D721Med (cell line): ENCODE results near the gene PLPP4.

Source experiments
- DNase-seq: peaks from one replicate; pipeline ENCODE4 v3.0.0; 2011; ENCODE audit warnings: low spot score; ENCODE audit not compliant: insufficient read length
- FAIRE-seq: peaks from 2 replicates; lab custom pipeline; 2011; peaks lifted over from hg19 to GRCh38; lab: Jason Lieb, UNC
- TF ChIP-seq, protein P1 (sequence below): IDR thresholded peaks from 2 replicates; pipeline ENCODE4 v1.5.1; 2012; ENCODE audit warnings: mild to moderate bottlenecking, control low read depth; ENCODE audit not compliant: insufficient read depth; ENCODE audit errors: missing control alignments

Gene PLPP4

DNA sequence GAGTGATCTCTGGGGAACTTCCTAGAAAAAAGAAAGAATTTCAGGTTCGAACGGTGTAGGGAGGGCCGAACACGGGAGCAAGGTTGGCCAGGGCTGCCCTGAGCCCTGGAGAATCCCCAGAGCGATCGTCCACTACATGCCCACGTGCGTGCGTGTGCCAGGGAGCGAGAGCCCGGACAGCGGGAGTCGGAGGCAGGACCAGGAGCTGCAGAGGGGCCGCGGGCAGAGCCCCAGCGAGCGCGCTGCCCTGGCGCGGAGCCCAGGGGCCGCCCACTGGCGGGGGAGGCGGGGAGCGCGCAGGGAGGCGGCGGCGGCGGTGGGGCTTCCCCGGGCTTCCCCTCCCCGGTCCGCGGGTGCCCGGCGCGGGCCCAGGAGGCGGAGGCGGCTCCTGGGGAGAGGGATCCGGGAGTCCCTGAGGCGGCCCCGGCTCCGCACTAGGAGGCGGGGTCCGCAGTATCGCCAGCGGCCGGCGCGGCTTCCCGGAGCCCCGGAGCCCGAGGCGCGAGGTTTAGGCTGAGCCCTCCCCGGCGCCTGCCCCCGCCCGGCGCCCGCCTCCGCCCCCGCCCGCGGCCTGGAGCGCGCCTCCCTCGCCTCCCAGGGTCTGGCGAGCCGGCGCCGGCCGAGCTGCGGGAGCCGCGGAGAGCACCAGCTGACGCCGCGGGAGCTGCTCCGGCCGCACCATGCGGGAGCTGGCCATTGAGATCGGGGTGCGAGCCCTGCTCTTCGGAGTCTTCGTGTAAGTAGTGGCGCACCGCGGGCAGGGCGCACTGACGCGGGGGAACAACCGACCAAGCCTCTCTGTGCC, at the start of gene PLPP4:
Gene PLPP4, plus strand, starts transcription at position 602 of the 805 bp plus-strand sequence. Its CDS starts 79 bp downstream, at position 681.
- FAIRE-seq (no peak), DNase-seq (no peak)
- TF ChIP-seq, protein P1, sequence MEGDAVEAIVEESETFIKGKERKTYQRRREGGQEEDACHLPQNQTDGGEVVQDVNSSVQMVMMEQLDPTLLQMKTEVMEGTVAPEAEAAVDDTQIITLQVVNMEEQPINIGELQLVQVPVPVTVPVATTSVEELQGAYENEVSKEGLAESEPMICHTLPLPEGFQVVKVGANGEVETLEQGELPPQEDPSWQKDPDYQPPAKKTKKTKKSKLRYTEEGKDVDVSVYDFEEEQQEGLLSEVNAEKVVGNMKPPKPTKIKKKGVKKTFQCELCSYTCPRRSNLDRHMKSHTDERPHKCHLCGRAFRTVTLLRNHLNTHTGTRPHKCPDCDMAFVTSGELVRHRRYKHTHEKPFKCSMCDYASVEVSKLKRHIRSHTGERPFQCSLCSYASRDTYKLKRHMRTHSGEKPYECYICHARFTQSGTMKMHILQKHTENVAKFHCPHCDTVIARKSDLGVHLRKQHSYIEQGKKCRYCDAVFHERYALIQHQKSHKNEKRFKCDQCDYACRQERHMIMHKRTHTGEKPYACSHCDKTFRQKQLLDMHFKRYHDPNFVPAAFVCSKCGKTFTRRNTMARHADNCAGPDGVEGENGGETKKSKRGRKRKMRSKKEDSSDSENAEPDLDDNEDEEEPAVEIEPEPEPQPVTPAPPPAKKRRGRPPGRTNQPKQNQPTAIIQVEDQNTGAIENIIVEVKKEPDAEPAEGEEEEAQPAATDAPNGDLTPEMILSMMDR, result no peak

DNA sequence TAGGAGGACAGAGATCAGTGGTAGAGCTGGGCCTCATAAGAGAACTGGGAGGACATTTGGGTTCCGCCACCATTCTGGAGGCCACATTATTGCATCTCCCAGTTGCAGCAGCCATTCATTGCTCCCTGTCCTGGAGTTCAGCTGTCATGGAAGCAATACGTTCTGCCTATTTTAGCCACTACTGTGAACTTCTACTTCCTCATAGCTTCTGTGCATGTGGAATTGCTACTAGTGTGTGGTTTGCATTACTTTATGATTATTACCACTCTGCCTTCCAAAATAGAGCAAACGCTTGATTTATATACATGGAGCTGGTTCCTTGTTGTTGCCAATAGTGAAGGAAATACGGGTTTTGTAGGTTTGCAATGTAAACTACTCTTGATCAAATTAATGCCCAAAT, 47.2 kb upstream of the PLPP4 start:
- FAIRE-seq (no peak), DNase-seq (no peak)
- TF ChIP-seq, protein P1, result no peak

DNA sequence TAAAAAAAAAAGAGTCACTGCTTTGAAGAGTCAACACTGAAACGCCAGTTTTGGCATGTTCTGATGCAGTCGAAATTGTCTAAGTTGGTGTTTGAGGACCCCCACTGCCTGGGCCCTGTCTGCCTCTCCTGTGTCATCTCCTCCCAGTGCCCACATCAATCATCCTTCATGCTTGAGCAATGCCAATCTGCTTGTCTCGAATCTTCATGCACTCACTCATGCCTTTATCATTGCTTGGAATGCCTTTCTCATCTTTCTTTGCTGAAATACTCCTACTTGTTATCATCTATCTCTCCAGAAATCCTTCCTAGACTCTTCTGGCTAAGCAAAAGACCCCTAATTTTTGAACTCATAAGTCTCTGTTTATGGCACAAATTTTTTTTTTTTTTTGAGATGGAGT, 42.1 kb upstream of the PLPP4 start:
- FAIRE-seq, result no peak
- TF ChIP-seq, protein P1, result no peak
- no peak for DNase-seq

DNA sequence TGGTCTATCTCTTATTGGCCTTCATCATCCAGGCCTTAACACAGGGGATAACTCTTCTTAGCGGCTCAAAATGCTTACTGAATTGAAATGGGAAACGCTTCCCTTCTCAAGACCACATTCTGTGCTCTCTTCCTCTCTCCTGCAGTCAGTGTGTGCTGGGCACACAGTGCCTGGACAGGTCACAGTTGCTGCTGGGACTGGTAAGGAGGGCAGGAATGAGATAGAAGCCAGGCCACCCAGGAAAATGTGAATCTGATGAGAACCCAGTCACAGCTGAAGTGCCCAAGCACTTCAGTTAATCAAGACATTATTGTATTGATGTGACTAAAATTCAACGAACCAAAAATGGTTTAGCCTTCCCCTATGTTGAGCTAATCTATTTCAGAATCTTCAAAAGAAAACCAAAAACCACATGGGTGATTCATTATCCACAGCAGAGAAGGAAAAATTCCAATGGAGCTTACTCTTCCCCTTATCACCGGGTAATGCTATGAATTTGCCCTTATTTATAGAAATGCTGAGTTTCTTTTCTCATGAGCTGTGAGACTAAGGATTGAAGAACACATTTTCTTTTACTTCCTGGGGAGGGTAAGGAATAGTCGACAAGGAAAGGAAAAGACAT, 41.2 kb upstream of the PLPP4 start:
- FAIRE-seq (no peak), DNase-seq (no peak)
- TF ChIP-seq, protein P1, result no peak

DNA sequence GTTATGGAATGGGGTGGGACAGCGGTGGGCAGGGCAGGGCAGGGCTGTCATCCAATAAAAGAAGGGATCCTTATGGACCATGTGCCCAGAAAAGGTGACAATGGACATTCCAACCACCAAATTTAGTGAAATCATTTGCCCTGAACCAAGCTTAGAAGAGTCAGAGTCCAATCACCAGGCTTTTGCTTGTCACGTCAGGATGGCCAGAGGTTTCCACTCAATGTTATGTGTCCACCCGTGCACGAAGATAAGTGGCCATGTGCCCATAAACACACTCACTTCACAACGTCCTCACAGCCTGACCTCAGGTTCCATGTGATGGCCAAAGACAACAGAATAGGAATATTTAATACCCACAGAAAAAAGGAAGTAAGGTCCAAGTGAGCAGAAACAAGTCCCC, 36.6 kb upstream of the PLPP4 start:
- FAIRE-seq, result no peak
- no peak for DNase-seq
- TF ChIP-seq, protein P1, result no peak

DNA sequence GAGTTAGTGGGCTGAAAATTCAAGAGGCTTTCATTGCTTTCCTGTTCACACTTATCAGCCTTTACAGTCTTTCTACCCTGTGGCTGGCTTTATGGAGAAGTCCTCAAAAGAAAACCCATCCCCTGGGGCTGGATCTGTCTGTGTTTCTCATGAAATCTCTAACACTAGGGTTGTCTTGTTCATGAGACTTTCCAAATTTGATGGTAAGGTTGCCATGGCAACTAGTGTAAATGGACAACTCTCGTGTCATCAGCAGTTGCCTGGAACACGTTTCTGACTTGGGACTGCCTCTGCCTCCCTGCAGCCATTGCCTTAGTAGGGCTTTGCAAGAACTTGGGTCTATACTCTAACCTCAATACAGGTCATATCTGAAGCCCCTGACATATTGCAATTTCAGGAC, 35.8 kb upstream of the PLPP4 start:
- TF ChIP-seq, protein P1, result no peak
- no peak for FAIRE-seq

DNA sequence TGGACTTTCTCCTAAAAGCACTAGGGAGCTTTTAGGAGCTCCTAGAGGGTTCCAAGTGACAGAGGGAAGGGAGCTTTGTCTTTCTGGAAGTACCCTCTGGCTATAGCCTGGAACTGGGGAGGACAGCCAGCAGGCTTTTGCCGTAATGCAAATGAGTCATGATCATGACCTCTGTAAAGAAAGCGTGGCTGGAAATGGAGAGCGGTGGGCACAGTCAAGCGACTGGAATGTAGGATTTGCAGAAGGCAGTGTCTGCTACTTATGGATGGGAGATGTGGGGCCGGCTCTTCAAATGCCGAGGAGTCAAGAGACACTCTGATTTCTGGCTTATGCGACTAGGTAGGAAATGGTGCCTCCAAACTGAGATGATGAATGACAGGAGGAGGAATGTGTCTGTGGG, 34.6 kb upstream of the PLPP4 start:
- TF ChIP-seq, protein P1, result no peak
- FAIRE-seq (no peak), DNase-seq (no peak)

More for the DNA sequence above, 35.8 kb upstream of the PLPP4 start:
- no peak for DNase-seq
